Type B pancreatic cell (in vitro differentiated cells): ENCODE measurements around the gene PDF. TPM values are rescaled to one million over a fixed set of nuclear protein-coding genes. Genes with fewer than 3 reads are reported as not detected.

Source experiments
- DNase-seq: peaks from one replicate; pipeline ENCODE4 v3.0.0; 2021; ENCODE audit warnings: mixed read lengths; ENCODE audit not compliant: unreplicated experiment; ENCODE audit errors: extremely low spot score
- H3K27ac Mint-ChIP-seq: 2 replicates; pipeline ENCODE4 v1.8.0; 2021; ENCODE audit warnings: mild to moderate bottlenecking, mixed read lengths
- H3K27me3 Mint-ChIP-seq: 2 replicates; pipeline ENCODE4 v1.8.0; 2021; ENCODE audit warnings: mixed read lengths
- H3K36me3 Mint-ChIP-seq: 2 replicates; pipeline ENCODE4 v1.8.0; 2021; ENCODE audit warnings: mixed read lengths
- H3K4me1 Mint-ChIP-seq: one replicate; pipeline ENCODE4 v1.8.0; 2021; ENCODE audit warnings: mixed read lengths; ENCODE audit not compliant: unreplicated experiment
- H3K4me3 Mint-ChIP-seq: 2 replicates; pipeline ENCODE4 v1.8.0; 2021; ENCODE audit warnings: mild to moderate bottlenecking, mixed read lengths
- H3K9me3 Mint-ChIP-seq: 2 replicates; pipeline ENCODE4 v1.8.0; 2021; ENCODE audit warnings: mixed read lengths
- total RNA-seq: library from RNA; stranded (reverse); gene quantifications from 2 replicates; pipeline ENCODE4 v1.2.1, GENCODE V29; 2021; ENCODE audit warnings: low replicate concordance
- TF ChIP-seq, protein P1 (sequence below): fragments of 200-600 bp; sonication (generic); conservative IDR thresholded peaks from 2 replicates; pipeline ENCODE4 v1.5.0; 2021; ENCODE audit warnings: antibody characterized with exemption, mild to moderate bottlenecking

PDF gene
- total RNA-seq, 1 donor from 2014 or later: 14.6 TPM

GRCh38 chr16:69318911-69319289 is 11.5 kb downstream of the PDF start:
- DNase-seq: no peak
- H3K27ac Mint-ChIP-seq: peak overlapping the region; percentile 23
- peaks cover 16% of the 10 kb centered on the region for H3K36me3 Mint-ChIP-seq
- no peaks in the 10 kb centered on the region for H3K4me1 Mint-ChIP-seq
- no peaks in the 10 kb centered on the region for H3K27me3 Mint-ChIP-seq
- TF ChIP-seq, protein P1, sequence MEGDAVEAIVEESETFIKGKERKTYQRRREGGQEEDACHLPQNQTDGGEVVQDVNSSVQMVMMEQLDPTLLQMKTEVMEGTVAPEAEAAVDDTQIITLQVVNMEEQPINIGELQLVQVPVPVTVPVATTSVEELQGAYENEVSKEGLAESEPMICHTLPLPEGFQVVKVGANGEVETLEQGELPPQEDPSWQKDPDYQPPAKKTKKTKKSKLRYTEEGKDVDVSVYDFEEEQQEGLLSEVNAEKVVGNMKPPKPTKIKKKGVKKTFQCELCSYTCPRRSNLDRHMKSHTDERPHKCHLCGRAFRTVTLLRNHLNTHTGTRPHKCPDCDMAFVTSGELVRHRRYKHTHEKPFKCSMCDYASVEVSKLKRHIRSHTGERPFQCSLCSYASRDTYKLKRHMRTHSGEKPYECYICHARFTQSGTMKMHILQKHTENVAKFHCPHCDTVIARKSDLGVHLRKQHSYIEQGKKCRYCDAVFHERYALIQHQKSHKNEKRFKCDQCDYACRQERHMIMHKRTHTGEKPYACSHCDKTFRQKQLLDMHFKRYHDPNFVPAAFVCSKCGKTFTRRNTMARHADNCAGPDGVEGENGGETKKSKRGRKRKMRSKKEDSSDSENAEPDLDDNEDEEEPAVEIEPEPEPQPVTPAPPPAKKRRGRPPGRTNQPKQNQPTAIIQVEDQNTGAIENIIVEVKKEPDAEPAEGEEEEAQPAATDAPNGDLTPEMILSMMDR: no peak
- H3K9me3 Mint-ChIP-seq: no peaks in the 10 kb centered on the region
- H3K4me3 Mint-ChIP-seq: no peak overlapping the region

DNA sequence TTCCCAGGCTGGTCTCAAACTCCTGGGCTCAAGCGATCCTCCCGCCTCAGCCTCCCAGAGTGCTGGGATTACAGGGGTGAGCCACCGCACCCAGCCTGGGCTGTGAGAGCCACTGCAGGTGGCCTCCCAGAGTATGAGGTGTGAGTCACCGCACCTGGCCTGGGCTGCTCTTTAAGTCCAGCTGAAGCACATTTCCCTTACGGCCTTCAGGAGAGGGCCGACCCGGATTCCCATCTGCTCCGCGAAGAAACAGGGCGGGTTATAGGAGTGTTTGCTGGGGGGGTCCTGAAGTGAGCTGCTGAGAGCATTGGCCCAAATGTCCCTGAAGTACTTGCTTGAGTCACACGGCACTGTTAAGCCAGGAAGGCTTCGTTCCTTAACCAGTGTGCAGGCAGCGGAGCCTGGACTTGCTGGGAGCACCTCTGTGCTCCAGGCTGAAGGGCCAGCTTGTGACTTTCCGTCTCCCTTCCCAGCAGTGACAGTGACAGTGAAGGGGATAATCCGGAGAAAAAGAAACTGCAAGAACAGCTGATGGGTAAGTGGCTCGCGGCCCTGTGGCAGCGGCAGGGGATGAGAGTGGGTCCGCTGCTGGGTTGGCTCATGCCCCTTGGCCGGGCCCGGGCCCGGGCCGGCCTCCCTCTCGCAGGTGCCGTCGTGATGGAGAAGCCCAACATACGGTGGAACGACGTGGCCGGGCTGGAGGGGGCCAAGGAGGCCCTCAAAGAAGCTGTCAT is 12.0 kb downstream of the PDF start:
- no peaks in the 10 kb centered on the region for H3K27me3 Mint-ChIP-seq
- peaks cover 17% of the 10 kb centered on the region for H3K36me3 Mint-ChIP-seq
- H3K4me3 Mint-ChIP-seq: no peak overlapping the region
- H3K27ac Mint-ChIP-seq: no peak overlapping the region
- H3K4me1 Mint-ChIP-seq: peaks cover 5% of the 10 kb centered on the region
- no peak for DNase-seq
- H3K9me3 Mint-ChIP-seq: no peaks in the 10 kb centered on the region
- TF ChIP-seq, protein P1: no peak

- peaks cover 13% of the 10 kb centered on the region for H3K4me1 Mint-ChIP-seq
- H3K36me3 Mint-ChIP-seq: peaks cover 13% of the 10 kb centered on the region
- no peak overlapping the region for H3K27ac Mint-ChIP-seq
- no peak for DNase-seq
- TF ChIP-seq, protein P1: no peak
- no peak overlapping the region for H3K4me3 Mint-ChIP-seq
- H3K9me3 Mint-ChIP-seq: no peaks in the 10 kb centered on the region
- no peaks in the 10 kb centered on the region for H3K27me3 Mint-ChIP-seq
Measured at GRCh38 chr16:69316595-69317034, 13.8 kb downstream of the PDF start.

DNA sequence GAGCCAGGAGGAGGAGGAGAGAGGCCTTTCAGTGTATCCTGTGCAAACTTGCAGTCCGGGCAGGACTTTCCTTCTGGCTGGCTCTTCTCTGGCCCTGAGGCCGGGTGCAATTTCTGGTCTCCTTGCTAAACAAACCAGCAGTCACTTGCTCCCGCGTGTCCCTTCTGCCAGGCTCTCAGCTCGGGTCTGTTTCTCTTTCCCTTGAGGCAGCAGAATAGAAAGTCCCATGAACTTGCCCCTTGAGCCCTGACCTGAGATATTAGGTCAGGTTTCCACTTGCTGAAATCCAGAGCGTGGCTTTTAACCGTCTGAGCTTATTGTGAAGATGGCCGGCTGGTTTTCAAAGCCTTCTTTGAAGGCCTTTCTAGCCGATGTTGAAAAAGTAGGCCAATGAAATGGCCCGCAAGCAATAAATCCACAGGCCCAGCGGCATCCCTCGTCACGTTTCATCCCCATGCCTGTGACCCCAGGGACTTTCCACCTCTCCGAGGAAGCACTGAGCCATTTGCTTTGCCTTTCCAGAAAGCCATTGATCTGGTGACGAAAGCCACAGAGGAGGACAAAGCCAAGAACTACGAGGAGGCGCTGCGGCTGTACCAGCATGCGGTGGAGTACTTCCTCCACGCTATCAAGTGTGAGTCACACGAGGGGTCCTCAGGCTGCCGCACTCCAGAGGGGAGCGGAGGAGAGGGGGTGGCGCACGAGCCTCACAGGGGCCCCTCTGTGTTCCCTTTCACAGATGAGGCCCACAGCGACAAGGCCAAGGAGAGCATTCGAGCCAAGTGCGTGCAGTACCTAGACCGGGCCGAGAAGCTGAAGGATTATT is 14.7 kb downstream of the PDF start:
- Mint-ChIP-seq H3K27me3 (no peaks in the 10 kb centered on the region), H3K4me1 (peaks cover 14% of the 10 kb centered on the region), H3K36me3 (peaks cover 7% of the 10 kb centered on the region), H3K9me3 (no peaks in the 10 kb centered on the region), H3K4me3 (no peak overlapping the region), H3K27ac (no peak overlapping the region)
- TF ChIP-seq, protein P1: no peak
- DNase-seq: no peak

- H3K4me1 Mint-ChIP-seq: peaks cover 19% of the 10 kb centered on the region
- no peaks in the 10 kb centered on the region for H3K9me3 Mint-ChIP-seq
- no peak overlapping the region for H3K4me3 Mint-ChIP-seq
- no peaks in the 10 kb centered on the region for H3K27me3 Mint-ChIP-seq
- no peak for DNase-seq
- H3K36me3 Mint-ChIP-seq: peaks cover 6% of the 10 kb centered on the region
- no peak overlapping the region for H3K27ac Mint-ChIP-seq
- TF ChIP-seq, protein P1: no peak
Measured at GRCh38 chr16:69314534-69314933, 15.9 kb downstream of the PDF start.
